Tibial nerve (tissue), 4 donors: ENCODE results near the gene FGF18. TPM values are rescaled to one million over a fixed set of nuclear protein-coding genes. Genes with fewer than 3 reads are reported as not detected.

ENCODE experiments used
- DNase-seq, 2 donors: peaks; one replicate each; pipeline ENCODE4 v3.0.0-alpha.2; 2019; ENCODE audit warnings: low spot score in 2 of 2
- H3K27ac ChIP-seq, 4 donors: fragments of 200-600 bp; sonication (generic) in 3 of 4; one replicate each; pipeline ENCODE4 v1.5.1; 2017 to 2019; ENCODE audit warnings: mild to moderate bottlenecking in 1 of 4
- H3K27me3 ChIP-seq, 2 donors: fragments of 200-600 bp; sonication (generic) in 1 of 2; one replicate each; pipeline versions ENCODE4 v1.5.1 to v1.6.0; 2017 to 2019
- H3K36me3 ChIP-seq, 3 donors: fragments of 200-600 bp; sonication (generic); one replicate each; pipeline ENCODE4 v1.5.1; 2018 to 2019
- H3K4me1 ChIP-seq, 4 donors: fragments of 200-600 bp; sonication (generic) in 3 of 4; one replicate each; pipeline ENCODE4 v1.5.1; 2017 to 2019
- H3K4me3 ChIP-seq, 4 donors: fragments of 200-600 bp; sonication (generic) in 3 of 4; one replicate each; pipeline ENCODE4 v1.5.1; 2017 to 2019; ENCODE audit warnings: mild to moderate bottlenecking in 1 of 4, moderate library complexity in 1 of 4
- H3K9me3 ChIP-seq, 4 donors: fragments of 200-600 bp; sonication (generic) in 3 of 4; one replicate each; pipeline ENCODE4 v1.5.1; 2017 to 2019
- EP300 ChIP-seq, 2 donors: sonication (generic); formaldehyde crosslinking; IDR thresholded peaks; one replicate each; pipeline ENCODE4 v1.6.1; 2017; ENCODE audit warnings: antibody characterized with exemption in 2 of 2, mild to moderate bottlenecking in 1 of 2
- POLR2A ChIP-seq, 2 donors: fragments of 450-650 bp; IDR thresholded peaks; one replicate each; pipeline ENCODE4 v1.6.1; 2017; ENCODE audit warnings: antibody characterized with exemption in 2 of 2, mild to moderate bottlenecking in 2 of 2, moderate library complexity in 2 of 2
- WGBS, 2 donors: methylation state at CpG; one replicate each; pipeline ENCODE4 v1.1.5; 2018; 5-methylcytosine and 5-hydroxymethylcytosine counted together
- total RNA-seq, 4 donors: library from RNA; depleted of rRNA; stranded (reverse); fragments of >200 nt; gene quantifications; one replicate each; pipeline ENCODE4 v1.1.0, GENCODE V29; 2016
- TF ChIP-seq, protein P1 (sequence below), 5 experiments: fragments of 200-600 bp in 3 of 5; fragments of 450-650 bp in 2 of 5; sonication (generic) in 3 of 5; IDR thresholded peaks; one replicate each; pipeline ENCODE4 v1.5.1; 2016 to 2019; ENCODE audit warnings: antibody characterized with exemption in 5 of 5, mild to moderate bottlenecking in 3 of 5, moderate library complexity in 2 of 5

Gene FGF18
- total RNA-seq, 4 donors from 2014 or later = 2.4 to 6.9 (median 6.4) TPM

DNA sequence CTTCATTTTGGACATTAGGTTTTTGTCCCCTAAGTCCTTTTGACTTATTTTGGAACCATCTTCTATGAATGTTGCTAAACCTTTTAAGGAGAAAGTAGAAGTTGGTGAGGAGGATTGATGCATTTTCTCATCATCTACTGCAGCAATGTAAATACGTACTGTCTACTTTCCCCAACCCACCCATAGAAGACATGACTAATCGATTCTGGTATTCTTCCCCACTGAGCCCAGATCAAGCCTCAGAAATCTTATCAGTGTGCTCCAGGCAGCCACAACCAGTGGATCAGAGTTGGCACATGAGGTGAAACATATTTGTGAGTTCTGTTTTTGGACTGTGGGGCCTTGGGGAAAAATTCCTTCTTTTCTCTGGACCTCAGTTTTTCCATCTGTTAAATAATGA, 57.7 kb downstream of the FGF18 start:
- WGBS, 2 donors = 55 to 57% methylated on average over 2 of the region's 2 CpGs
- H3K4me3 ChIP-seq = no peak overlapping the region
- peaks cover 0 to 7% (median 0%) of the 10 kb centered on the region in 4 donors for H3K4me1 ChIP-seq
- no peaks in the 10 kb centered on the region for H3K36me3 ChIP-seq
- DNase-seq = no peak
- TF ChIP-seq POLR2A (IDR thresholded peaks at IDR 0.05) = no peak
- TF ChIP-seq, protein P1, sequence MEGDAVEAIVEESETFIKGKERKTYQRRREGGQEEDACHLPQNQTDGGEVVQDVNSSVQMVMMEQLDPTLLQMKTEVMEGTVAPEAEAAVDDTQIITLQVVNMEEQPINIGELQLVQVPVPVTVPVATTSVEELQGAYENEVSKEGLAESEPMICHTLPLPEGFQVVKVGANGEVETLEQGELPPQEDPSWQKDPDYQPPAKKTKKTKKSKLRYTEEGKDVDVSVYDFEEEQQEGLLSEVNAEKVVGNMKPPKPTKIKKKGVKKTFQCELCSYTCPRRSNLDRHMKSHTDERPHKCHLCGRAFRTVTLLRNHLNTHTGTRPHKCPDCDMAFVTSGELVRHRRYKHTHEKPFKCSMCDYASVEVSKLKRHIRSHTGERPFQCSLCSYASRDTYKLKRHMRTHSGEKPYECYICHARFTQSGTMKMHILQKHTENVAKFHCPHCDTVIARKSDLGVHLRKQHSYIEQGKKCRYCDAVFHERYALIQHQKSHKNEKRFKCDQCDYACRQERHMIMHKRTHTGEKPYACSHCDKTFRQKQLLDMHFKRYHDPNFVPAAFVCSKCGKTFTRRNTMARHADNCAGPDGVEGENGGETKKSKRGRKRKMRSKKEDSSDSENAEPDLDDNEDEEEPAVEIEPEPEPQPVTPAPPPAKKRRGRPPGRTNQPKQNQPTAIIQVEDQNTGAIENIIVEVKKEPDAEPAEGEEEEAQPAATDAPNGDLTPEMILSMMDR (IDR thresholded peaks at IDR 0.05) = no peak
- no peak for TF ChIP-seq EP300 (IDR thresholded peaks at IDR 0.05)
- no peaks in the 10 kb centered on the region for H3K27me3 ChIP-seq
- no peak overlapping the region for H3K27ac ChIP-seq
- H3K9me3 ChIP-seq = peaks cover 0 to 6% (median 0%) of the 10 kb centered on the region in 4 donors

DNA sequence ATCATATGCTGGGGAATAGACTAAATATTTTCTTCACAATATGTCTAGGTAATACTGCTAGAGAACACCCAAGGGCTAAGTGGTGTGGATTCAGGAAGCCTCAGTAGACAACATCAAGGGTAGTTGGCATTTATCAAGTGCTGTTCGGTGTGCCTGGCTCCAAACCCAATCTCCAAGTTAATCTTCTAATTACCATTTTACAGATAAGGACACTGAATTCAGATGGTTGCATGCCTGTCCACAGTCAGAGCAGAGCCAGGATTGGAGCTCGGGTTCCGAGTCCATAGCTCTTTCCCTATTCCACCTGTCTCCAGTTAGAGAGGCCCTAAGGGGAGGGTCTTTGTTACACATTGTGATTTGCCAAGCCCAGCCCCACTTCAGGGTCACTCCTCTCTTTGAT, 58.2 kb downstream of the FGF18 start:
- TF ChIP-seq, protein P1 (IDR thresholded peaks at IDR 0.05) = no peak
- TF ChIP-seq EP300 (IDR thresholded peaks at IDR 0.05) (no peak), POLR2A (IDR thresholded peaks at IDR 0.05) (no peak)
- H3K27ac ChIP-seq = no peak overlapping the region
- H3K9me3 ChIP-seq = peaks cover 0 to 5% (median 0%) of the 10 kb centered on the region in 4 donors
- peaks cover 0 to 13% (median 0%) of the 10 kb centered on the region in 4 donors for H3K4me1 ChIP-seq
- no peak for DNase-seq
- H3K27me3 ChIP-seq = no peaks in the 10 kb centered on the region
- 84 to 92% methylated on average over 3 of the region's 3 CpGs for WGBS, 2 donors
- H3K4me3 ChIP-seq = no peak overlapping the region
- H3K36me3 ChIP-seq = no peaks in the 10 kb centered on the region

DNA sequence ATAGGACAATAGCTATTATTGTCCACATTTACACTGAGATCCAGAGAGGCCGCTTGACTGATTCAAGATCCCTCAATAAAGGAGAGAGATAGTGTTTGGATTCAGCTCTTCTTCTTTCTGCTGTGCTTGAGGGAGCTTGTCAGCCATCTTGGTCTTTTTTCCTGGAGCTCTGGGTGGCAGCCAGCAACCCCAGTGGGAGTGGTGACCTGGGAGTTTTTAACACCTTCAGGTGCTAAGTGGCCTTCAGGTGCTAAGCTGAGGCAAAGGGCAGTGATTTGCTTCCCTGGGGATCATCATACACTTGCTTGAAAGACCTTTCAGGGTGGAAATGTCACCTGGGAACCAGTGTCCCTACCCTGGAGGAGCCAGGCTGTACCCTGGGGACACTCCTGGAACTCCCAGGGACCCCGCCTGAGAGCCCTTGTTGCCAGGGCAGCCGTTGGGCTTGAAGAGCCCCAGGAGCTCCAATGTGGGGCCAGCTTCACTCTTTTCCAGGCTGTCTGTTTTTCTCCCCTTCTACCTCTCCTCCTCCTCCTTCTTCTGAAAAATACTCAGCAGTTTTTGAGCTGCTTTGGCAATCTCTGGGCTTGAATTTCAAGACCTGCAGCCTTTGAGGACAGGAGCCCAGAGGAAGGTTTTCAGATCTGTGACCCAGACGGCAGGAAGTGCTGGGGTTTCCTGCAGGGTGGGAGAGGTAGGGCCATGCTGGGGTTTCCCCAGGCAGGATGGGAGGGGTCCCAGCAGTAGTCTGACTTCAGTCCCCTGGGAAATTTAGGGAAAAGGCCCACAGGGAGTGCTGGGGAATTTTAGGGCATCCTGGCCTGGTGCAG, 59.7 kb downstream of the FGF18 start:
- TF ChIP-seq, protein P1 (IDR thresholded peaks at IDR 0.05) = no peak
- TF ChIP-seq EP300 (IDR thresholded peaks at IDR 0.05) (no peak), POLR2A (IDR thresholded peaks at IDR 0.05) (no peak)
- Histone ChIP-seq H3K27me3 (no peaks in the 10 kb centered on the region), H3K36me3 (no peaks in the 10 kb centered on the region), H3K9me3 (no peaks in the 10 kb centered on the region), H3K4me3 (no peak overlapping the region), H3K4me1 (peaks cover 0 to 25% (median 3%) of the 10 kb centered on the region in 4 donors), H3K27ac (no peak overlapping the region)
- WGBS, 2 donors = 67% methylated on average over 4 of the region's 4 CpGs
- DNase-seq = no peak

DNA sequence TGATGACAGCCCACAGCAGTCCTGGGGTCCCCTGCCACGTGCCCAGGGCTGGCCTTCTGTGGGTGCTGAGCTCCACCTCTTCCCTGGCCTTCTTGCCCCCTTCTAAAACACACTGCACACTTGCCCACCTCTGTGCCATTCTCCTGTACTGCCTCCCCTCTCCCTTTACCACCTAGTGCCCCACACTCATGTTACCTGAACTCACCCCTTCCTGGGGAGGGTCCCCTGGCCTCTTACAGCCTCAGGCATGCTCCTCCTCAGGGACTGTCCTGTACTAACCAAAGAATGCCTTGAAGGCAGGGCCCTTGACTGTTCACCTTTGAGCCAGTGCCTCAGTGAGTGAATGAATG, 60.3 kb downstream of the FGF18 start:
- Histone ChIP-seq H3K27me3 (no peaks in the 10 kb centered on the region), H3K27ac (no peak overlapping the region), H3K4me1 (peaks cover 0 to 27% (median 3%) of the 10 kb centered on the region in 4 donors), H3K9me3 (no peaks in the 10 kb centered on the region), H3K36me3 (no peaks in the 10 kb centered on the region), H3K4me3 (no peak overlapping the region)
- TF ChIP-seq, protein P1 (IDR thresholded peaks at IDR 0.05) = no peak
- TF ChIP-seq EP300 (IDR thresholded peaks at IDR 0.05) = no peak
- no peak for TF ChIP-seq POLR2A (IDR thresholded peaks at IDR 0.05)
- DNase-seq = no peak
- WGBS, 2 donors = 45 to 80% methylated on average over 1 of the region's 1 CpG

DNA sequence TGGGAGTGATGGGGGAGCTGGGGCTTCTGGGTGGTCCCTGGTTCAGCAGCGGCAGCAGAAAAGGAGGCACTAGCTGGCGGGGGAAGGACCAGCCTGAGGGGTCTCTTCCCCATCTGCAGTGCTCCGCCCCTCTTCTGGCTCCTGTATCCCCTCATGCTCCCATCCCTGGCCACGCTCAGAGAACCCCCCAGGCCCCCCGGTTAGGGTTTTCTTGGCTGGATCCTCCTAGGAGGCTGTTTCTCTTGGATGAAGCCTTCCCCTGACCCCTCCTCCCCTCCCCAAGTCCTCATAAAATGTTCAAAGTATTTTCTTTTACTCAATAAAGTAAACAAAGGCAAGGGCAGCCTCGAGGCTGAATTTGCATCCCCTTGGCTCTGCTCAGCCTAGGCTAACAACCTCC, 60.8 kb downstream of the FGF18 start:
- Histone ChIP-seq H3K36me3 (no peaks in the 10 kb centered on the region), H3K27ac (no peak overlapping the region), H3K9me3 (no peaks in the 10 kb centered on the region), H3K27me3 (no peaks in the 10 kb centered on the region), H3K4me1 (peaks cover 0 to 27% (median 3%) of the 10 kb centered on the region in 4 donors), H3K4me3 (no peak overlapping the region)
- WGBS, 2 donors = 50 to 58% methylated on average over 6 of the region's 6 CpGs
- DNase-seq = no peak
- TF ChIP-seq EP300 (IDR thresholded peaks at IDR 0.05) = no peak
- TF ChIP-seq, protein P1 (IDR thresholded peaks at IDR 0.05) = no peak
- TF ChIP-seq POLR2A (IDR thresholded peaks at IDR 0.05) = no peak
